GM12873 (cell line): Measurements from ENCODE around the gene GPR12.

ENCODE experiments used
- TF ChIP-seq, protein P1 (sequence below): IDR thresholded peaks from 2 replicates; pipeline ENCODE4 v1.5.1; 2012; ENCODE audit warnings: low read depth, mild to moderate bottlenecking, moderate library complexity, low read length, control low read depth; ENCODE audit not compliant: insufficient read depth; ENCODE audit errors: missing control alignments

GPR12 gene

DNA sequence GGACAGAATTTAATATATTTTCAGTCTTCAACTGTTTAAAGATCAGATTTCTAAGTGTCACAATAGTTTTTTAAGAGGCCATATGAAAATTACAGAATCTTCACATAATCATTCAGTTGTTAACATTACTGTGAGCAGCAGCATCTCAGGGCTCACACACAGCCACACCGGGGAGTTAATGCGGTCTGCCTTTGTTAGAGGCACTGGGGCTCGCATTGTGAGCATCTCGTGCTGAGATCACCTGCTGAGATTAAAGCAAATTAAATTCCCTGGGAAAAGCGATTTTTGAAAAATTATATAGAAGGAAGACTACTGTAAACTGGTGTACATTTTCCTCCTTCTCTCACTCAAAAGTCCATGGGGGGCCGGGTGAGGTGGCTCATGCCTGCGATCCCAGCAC, 16.6 kb downstream of the GPR12 start:
- TF ChIP-seq, protein P1, sequence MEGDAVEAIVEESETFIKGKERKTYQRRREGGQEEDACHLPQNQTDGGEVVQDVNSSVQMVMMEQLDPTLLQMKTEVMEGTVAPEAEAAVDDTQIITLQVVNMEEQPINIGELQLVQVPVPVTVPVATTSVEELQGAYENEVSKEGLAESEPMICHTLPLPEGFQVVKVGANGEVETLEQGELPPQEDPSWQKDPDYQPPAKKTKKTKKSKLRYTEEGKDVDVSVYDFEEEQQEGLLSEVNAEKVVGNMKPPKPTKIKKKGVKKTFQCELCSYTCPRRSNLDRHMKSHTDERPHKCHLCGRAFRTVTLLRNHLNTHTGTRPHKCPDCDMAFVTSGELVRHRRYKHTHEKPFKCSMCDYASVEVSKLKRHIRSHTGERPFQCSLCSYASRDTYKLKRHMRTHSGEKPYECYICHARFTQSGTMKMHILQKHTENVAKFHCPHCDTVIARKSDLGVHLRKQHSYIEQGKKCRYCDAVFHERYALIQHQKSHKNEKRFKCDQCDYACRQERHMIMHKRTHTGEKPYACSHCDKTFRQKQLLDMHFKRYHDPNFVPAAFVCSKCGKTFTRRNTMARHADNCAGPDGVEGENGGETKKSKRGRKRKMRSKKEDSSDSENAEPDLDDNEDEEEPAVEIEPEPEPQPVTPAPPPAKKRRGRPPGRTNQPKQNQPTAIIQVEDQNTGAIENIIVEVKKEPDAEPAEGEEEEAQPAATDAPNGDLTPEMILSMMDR = no peak

- TF ChIP-seq, protein P1 = no peak
These were observed 17.8 kb downstream of the GPR12 start for GRCh38 chr13:26742691-26743358.

DNA sequence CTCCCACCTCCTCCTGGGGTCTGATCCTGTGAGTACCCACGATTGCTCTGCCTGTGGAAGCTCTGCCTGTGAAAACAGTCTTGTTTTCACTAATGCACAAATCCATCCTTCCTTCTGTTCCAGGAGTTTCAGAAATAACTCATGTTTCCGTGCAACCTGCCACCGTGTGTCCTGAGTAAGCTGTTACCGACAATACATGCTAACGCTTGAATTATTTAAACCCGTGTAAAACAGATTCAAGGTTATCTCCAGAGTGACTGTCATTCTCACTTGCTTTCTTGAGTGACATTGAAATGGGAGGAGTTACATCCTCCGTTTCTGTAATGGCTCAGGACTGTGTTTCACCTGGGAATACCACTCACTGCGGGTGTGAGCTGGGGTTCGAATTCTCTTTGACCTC, 24.9 kb downstream of the GPR12 start:
- TF ChIP-seq, protein P1 = no peak

DNA sequence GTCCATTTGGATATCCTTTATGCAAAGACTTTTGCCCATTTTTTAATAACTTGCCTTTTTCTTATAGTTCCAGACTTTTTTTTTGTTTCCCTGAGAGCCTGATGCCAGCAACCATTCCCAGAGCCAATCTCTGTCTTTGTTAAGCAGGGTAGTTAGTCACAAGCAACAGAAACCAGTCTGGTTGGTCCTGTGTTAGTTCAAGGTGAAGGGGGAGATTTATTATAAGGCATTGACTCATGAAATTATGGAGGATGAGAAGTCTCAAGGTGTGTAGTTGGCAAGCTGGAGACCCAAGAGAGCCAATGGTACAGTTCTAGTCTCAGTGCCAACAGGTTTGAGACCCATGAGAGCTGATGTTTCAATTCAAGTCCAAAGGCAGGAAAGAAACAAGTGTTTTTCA, 33.0 kb downstream of the GPR12 start:
- TF ChIP-seq, protein P1 = no peak

GRCh38 chr13:26727122-26727521, 33.5 kb downstream of the GPR12 start:
- TF ChIP-seq, protein P1 = no peak

- TF ChIP-seq, protein P1 = no peak
These were observed 33.9 kb downstream of the GPR12 start for GRCh38 chr13:26726684-26727083.

- TF ChIP-seq, protein P1 = no peak
These were observed 38.3 kb downstream of the GPR12 start for GRCh38 chr13:26722321-26722720.
